Dermis microvascular lymphatic vessel endothelial cell (primary cell): ENCODE measurements around the gene JCAD. TPM values are rescaled to one million over a fixed set of nuclear protein-coding genes. Genes with fewer than 3 reads are reported as not detected.
A peak's percentile ranks its signal among the peaks of the same experiment; 100 is the strongest.

Experiments used
- DNase-seq, 2 donors: peaks; one replicate each; pipeline versions ENCODE4 v3.0.0 to v3.0.0-alpha.2; 2010; ENCODE audit warnings: low read depth in 2 of 2
- total RNA-seq: library from RNA; depleted of rRNA; stranded (reverse); fragments of >200 nt; gene quantifications from 2 replicates; pipeline ENCODE4 v1.2.1, GENCODE V29; 2014

Gene JCAD
- total RNA-seq, 1 donor from 2014 or later = 50.6 TPM

DNA sequence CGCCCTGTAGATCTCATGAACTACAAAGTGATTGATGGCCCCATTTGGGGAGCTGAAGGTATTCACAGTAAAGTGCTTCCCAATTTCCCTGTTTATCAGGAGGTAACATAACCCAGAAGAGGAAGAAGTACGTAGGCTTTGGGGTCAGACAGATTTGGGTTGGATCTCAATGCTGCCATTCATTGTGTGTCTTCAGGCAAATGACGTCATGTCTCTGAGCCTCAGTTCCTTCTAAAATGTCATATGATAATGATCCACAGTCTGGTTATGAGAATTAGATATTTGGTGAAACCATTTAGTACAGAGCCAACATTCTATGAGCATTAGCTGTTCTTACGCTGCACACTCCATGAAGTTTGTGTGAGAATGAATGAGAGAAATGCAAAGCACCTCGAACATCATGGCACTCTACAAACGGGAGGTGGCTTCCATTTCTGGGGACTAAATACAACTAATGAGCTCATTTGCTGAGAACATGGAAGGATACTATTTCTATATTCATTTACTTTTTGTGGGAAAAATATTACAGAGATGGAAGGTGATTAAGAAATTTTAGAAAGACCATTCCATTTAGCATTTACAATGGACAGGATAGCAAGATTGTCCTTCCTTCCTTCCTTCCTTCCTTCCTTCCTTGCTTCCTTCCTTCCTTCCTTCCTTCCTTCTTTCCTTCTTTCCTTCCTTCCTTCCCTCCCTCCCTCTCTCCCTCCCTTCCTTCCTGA, 13.8 kb upstream of the JCAD start:
- DNase-seq = no peak

DNA sequence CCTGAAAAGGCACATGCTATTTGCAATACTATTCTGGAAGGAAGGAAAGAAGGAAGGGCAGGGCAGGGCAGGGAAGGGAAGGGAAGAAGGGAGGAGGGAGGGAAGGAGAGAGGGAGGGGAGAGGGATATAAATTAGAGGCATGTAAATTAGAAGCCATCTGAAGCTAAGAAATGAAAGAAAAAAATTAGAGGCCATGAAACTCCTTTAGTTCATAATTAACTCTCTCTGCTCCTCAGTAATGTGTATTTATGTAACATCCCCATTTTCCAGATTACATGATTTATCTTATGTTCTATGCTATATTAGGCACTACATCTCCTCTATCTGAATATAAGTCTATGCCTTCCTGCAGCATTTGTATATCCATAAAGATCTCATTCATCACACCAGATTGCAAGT, 12.7 kb upstream of the JCAD start:
- DNase-seq = no peak

DNA sequence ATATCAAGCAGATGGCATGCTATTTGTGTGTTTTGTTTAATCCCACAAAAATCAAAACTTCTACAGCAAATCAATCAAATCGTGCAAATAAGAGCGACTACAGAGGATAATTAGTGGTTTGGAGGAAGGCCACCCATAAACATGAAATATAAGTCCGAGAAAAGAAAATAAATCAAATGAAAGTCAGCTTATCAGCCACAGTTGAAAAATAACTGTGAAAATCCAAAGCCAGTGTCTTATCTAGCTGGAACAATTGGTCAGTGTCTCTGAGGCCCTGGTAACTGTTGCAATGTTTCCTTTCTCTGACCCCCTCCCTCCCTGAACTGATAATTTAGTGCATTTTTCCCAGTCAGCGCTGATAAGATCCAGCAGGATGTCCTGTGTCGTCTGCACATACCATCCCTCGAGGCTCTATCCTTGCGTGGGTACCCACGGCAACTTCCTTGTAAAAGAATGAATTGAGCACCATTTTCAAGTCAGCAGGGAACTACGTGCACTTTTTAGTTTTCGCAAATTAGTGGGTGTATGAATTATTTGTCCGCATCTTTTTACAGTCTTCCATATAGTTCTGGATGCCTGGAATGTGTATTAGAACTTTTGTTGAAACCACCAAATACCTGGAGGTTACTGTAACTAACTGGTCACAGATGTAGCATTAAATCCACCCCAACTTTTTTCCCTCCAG, 10.8 kb upstream of the JCAD start:
- peak; percentile 43 to 61 for DNase-seq

DNA sequence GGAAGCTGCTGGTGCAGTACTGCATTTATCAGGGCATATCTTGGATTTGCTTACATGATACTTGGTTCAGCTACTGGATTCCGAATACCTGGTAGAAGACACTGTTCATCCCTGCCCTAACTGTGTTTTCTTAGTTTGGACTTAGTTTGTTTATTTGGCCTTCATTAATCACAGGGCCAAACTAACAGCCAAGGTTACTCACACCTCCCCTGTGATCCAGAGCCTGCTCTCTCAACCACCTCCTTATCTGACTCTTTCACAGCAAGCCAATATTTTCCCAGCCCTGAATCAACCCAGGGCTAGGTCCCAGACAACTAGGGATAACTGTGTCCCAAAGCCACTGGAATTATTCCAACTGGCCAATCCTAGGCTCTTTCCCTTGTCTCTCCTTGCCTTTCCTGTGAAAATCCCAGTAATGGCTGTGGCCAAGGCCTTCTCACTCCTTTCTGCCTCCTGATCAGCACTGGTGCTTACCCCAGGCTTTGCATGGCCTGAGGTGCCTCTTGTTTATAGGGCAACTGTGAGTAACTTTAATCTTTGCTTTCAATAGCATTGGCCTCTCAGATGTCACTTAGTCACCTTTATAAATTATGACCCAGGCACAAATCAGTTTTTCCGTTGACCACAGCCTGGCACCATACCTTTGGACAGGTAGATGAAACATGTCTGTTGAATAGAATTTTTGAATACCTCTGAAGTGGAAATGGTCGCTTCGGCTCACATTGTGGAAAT, 9.3 kb upstream of the JCAD start:
- DNase-seq = no peak

DNA sequence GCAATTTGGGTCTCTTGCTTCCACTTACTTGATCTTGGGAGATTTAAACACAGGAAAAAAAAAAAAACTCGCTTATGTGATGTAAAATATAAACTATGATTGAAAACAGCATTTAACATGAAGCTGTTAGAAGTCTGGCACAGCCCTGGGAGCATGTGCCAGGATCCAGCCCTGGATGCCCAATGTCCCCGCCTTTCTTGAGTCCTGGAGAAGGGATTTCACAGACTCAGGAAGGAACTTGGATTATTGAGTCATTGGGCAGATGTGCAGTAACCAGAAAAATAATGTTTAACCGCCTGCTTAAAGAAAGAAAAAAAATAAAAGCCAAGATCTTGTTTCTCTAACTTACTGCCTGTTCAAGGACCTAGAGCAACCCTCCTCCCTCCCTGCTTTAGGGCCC, 3.7 kb upstream of the JCAD start:
- DNase-seq = peak in 1 of 2 donors; percentile 92

DNA sequence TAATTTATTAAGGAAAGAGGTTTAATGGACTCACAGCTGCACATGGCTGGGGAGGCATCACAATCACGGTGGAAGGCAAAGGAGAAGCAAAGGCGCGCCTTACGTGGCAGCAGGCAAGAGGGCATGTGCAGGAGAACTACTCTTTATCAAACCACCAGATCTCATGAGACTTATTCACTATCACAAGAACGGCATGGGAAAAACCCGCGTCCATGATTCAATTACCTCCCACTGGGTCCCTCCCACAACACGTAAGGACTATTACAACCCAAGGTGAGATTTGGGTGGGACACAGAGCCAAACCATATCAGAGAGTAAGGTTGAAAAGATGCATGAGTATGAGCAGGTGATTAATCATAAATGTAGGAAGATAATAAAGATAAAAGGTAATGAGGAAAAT, 3.2 kb upstream of the JCAD start:
- no peak for DNase-seq

DNA sequence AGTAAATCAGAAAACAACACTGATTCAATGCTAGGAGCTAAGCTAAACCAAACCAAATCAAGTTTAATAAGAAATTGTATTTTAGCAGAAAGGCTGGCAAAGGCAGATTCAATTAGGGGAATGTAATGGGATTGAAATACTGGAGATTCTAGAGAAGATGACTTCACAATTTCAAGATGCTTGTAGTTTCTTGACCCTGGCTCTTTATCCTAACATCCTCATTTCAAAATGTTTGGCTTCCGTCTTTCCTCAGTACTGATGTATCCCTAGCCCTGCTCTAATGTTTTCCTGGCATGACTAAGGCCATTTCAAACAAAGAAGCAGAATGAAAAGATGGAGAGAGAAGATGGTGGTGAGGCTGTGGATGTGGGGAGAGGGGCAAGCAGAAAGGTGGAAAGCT, 2.7 kb upstream of the JCAD start:
- DNase-seq = peak in 1 of 2 donors; percentile 37

DNA sequence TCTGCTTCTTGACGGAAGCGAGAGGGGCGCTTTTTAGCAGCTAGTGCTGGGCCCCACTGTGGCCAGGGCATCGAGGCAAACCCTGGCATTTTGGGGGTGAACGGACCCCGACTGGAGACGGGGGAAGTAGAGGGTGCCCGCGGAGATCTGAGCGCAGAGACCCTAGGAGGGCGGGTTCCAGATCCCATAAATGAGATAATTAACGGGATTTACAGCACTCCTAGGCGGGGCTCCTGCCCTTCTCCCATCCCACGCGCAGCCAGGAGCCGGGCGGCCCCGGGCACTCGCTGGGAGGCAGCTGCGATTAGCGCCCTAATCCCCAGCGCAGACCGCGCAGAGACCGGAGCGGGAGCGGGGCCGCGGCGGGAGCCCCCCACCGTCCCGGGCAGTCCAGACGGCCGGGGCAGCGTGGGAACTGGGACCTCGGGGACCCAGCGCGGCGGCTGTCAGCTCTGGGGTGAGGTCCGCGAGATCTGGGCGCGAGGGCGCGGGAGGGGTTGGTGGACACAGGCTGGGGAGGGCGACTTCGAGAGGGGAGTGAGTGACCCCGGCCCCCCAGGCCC, 735 bp downstream of the JCAD start:
- DNase-seq = peak in 1 of 2 donors; percentile 30

DNA sequence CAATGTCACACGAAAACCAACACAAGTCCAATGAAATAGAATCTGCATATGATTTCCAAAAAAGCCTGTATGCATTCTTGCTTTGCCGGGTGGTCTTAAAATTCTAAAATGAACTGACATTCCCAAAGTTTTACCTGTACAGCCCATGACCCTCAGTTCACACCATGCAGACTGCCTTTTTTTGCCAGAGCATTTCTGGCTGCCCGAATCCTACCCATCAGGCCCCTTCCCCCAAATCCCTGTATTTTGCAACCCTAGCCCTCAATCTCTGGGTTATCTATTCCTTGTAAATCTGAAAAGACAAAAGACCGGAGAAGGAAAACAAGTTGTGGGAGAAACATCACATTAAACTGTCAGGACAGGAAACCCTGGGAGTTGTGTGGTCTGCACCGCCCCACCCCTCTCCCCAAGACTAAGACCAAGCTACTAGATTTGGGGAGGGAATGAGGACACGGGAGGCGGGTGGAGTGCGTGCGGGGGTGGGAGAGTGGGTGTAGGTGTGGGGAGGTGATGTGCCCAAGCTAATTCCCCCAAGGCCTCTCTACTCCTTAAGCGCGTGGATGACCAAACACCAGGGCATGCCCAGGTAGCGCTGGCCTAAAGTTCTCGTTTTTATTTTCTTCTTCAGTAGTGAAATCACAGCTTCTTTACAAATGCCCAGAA, 1.4 kb downstream of the JCAD start:
- DNase-seq = peak in 1 of 2 donors; percentile 47

DNA sequence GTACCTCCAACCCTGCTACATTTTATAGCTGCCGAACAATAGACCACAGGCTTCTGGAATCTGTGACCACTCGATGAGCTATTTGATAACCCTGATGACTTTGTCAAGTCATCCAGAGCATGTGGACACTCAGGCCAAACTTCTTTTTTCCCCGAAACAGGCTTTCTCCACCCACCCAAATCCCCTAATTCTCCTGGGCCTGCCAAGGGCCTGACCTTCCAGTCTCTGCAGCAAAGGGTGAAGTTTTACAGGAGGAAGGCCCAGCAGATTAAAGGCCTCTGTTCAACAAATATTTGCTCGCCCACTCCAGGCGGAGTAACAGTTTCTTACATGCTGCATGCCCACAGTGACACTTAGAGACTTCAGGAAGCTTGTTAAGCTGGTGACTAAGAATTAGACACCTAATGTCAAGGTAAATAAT, 2.0 kb downstream of the JCAD start:
- peak in 1 of 2 donors; percentile 61 for DNase-seq

DNA sequence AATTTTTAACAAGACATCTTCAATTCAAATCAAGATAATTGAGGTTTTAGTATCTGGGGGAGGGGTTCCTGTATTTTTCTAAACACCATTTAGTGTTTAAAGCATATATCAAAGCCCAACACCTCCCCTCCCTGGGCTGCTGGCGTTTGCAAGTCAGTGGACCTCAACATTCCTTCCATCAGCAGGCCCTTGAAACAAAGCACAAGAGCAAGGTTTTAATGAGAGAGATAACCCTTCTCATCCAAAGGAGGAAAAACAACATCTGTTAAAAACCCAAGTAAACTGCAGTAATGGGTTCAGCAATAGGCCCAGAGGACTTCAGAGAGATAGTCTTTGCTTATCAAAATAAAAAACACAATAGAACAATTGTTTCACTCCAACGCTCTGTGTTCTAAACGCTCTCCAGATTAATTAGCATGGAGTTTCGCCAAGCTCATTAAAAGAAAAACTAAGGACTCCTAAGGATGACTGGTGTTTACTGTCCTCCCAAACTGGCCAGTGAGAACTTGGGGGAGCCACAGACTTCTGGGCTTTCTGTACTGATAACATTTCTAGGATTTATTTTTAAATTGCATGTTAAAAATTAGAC, 2.5 kb downstream of the JCAD start:
- DNase-seq = peak in 1 of 2 donors; percentile 47

DNA sequence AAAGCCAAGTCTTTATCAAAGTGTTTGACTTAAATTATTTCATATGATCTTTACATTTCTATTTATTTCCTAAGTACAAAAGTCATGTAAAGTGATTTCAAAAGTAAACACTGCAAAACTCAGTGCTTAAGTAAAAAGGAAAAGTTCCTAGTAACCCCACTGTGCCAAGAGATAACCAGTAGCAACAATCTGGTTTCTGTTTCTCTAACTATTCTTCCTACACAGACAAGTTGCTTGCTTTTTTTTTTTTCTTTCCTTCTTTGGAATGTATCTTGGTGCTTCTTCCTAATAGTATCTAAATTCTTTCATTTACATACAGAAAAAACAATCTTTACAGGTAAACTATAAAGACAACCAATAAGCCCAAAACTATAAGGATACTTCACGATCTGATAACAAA, 3.1 kb downstream of the JCAD start:
- peak in 1 of 2 donors; percentile 25 for DNase-seq

DNA sequence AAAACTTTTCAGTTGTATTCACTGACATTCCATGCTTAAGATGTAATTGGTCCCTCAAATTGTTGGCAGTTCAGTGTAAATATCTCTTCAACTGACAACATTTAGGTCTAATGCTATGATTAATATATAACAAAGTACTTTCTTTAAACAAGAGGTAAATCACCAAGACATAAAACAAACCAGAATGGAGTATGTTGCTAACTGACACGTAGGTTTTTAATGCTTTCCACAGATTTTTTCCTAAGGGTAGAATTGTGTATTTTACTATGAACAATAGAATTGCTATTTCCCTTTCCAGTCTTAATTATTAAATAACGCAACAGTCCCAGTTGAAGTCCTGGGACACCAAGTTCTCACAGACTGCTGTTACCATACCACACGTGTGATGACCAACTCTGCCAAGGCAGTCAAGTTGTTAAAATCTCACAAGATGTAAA, 4.1 kb downstream of the JCAD start:
- peak in 1 of 2 donors; percentile 71 for DNase-seq

DNA sequence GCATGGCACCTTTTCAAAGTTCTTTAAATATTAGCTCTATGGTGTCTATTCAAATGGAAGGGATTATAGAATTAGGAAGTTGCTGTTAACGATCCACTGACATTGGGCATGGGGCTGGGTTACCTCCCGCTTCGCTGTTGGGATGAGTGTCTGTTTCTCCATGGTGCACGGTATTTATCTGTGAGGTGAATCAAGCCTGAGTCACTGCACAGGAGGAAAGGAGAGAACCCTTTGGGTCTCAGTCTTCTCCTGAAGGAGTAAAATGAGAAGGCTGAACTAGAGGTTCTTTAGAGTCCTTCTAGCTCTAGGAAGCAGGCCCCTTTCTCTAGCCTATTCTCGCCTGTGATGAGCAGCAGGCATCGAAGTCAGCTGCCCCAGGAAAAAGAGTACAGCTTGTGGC, 7.3 kb downstream of the JCAD start:
- no peak for DNase-seq

DNA sequence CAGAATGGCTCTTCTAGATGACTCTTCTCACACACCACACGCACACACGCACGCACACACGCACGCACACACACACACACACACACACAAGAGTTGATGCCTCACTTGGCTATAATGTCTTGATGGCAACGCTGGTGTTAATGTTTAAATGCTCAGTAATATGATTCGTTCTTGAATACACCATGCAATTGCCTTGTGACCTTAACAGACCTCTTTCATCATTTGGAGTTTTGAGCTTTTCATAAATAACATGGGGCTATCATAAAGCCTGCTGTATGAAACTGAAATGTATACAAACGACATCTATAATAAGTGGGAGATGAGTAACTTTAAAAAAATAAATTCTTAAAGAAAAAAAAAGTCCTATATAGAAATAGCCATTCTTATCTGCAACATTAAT, 8.2 kb downstream of the JCAD start:
- DNase-seq = no peak

DNA sequence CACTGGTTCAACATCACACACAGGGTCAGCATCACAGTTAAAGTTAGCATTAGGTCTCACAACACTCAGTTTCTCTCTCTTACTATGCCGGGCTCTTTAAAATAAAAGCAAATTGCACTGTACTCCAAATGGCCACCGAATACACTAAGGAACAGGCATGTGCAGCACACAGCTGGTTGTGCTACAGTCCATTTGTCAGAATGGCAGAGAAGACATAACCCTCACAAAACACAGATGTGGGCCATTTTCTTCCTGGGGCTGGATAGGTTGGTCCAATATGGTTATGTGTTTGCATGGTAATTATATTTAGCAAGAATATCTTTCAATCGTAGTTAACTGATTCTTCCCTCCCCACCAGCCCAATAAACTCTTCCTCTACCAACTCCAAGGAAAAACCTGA, 9.0 kb downstream of the JCAD start:
- no peak for DNase-seq

DNA sequence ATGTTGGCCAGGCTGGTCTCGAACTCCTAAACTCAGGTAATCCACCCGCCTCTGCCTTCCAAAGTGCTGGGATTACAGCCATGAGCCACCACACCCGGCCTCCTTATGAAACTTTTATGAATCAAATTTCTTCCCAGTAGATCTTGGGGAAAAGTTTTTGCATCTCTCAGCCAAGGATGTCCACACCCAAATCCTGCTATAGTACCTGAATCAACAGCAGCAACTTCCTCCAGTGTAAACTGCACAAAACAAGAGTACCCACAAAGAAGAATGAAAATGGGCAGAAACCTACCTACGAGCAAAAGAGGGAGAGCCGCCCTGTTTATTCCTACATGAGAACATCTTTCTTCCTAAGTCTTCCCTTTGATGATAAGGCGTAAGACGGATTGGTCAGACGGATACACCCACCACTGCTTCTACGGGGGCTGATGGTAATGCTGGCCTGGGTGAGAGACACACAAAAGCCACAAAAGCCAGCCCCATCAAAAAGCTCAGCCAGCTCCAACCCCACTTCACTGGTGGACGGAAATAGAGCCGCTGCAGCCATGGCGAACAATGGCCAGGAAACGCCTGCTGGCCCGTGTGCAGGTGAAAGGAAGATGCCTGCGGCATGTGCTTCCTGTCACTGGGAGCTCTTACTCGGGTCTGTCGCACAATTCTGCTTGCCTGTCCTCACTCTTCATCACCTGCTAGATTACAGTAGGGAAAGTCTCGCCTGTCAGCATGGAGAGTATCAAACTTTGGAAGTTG, 10.4 kb downstream of the JCAD start:
- DNase-seq = peak; percentile 94 to 98

DNA sequence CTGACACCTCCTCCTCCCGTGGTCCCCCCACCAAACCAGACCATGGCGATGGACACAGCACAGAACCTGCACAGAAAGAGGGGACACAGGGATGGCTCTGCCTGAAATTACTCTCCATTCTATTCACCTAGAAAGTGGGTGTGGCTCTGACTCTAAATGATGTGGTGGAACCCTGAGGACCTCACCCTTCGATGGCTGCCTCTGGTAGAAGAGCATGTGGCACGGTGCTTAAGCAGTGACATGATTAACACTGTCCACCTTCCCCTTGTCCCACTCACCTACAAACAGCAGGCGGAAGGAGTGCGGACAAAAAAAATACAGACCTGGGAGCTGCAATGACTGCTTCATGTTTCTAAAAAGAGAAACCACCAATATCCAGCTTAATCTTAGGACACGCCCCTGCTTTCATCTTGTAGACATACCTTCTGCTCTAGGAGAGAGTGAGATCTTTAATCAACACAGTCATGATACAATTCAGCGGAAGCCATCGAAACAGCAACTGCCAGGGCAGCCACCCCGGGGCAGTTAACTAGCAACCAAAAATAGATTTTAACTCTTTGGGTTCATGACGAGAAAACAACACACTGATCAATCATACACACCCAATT, 11.4 kb downstream of the JCAD start:
- no peak for DNase-seq

DNA sequence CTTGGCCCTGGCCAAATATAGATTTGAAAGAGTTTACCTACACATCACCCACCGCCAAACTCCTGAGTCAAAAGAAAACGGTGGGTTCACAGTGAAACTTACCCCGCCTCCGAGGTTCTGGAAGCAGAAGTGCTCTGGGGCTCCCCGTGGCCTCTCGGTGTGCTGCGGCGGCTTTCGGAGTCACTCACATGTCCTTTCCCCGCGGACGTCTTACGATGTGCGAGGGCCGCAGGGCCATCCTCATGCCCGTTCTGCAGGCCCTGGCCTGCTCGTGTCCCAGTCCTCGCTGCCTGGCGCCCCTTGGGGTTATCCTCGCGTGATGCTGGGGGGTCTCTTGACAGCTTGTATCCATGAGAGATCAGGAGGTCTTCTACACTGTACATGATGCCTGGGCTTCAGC, 12.0 kb downstream of the JCAD start:
- DNase-seq = no peak

DNA sequence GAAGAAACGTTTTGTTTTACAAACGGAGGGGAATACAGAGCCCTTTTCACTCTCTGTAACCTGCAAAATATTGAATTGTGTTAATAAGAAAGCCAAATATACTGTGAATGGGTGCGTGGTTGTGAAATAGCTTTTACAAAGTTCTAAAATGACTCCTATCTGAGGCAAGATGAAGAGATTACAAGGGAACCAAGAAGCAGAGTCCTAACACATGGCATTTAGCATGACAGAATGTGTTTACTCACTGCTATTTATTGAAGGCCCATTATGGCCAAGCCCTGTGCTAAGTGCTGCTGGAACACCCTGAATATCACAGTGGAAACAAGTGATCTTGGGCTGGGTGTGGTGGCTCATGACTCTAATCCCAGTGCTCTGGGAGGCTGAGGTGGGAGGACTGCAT, 12.9 kb downstream of the JCAD start:
- no peak for DNase-seq
